HEK293 (cell line): ENCODE data around the gene HS1BP3.

Source experiments
- CTCF ChIP-seq: fragments of 450-650 bp; formaldehyde crosslinking; IDR thresholded peaks from 2 replicates; pipeline ENCODE4 v1.5.1; 2016; ENCODE audit warnings: missing biosample characterization, missing genetic modification characterization
- ELK4 ChIP-seq: IDR thresholded peaks from 2 replicates; pipeline ENCODE4 v1.6.1; 2011; ENCODE audit warnings: mild to moderate bottlenecking, low read depth, low read length, borderline replicate concordance
- TRIM28 ChIP-seq: IDR thresholded peaks from 2 replicates; pipeline ENCODE4 v1.6.1; 2011; ENCODE audit warnings: low read length, control low read depth, borderline replicate concordance
- ZNF274 ChIP-seq, 2 experiments: fragments of 200-500 bp in 1 of 2; fragments of 450-650 bp in 1 of 2; sonication (Bioruptor generic) in 1 of 2; formaldehyde crosslinking in 1 of 2; IDR thresholded peaks; 2 replicates each; pipeline versions ENCODE4 v1.5.1 to v1.6.1; 2014 to 2016; ENCODE audit warnings: borderline replicate concordance in 1 of 2, inconsistent platforms in 1 of 2, low read length in 1 of 2, missing biosample characterization in 1 of 2, missing genetic modification characterization in 1 of 2
- ZNF335 ChIP-seq: fragments of 450-650 bp; formaldehyde crosslinking; conservative IDR thresholded peaks from 2 replicates; pipeline ENCODE4 v1.5.1; 2016; ENCODE audit warnings: missing biosample characterization, missing genetic modification characterization
- ZNF530 ChIP-seq: fragments of 450-650 bp; formaldehyde crosslinking; IDR thresholded peaks from 2 replicates; pipeline ENCODE4 v1.5.1; 2016; ENCODE audit warnings: low read depth, missing biosample characterization, missing genetic modification characterization
- ZNF626 ChIP-seq: fragments of 450-650 bp; sonication (Bioruptor Pico); formaldehyde crosslinking; IDR thresholded peaks from 2 replicates; pipeline ENCODE4 v1.5.1; 2018; ENCODE audit warnings: missing biosample characterization, missing genetic modification characterization, inconsistent platforms

- TF ChIP-seq CTCF (tag by site-specific recombination) (no peak), ZNF530 (tag by site-specific recombination) (no peak), ELK4 (no peak), TRIM28 (no peak), ZNF274 (IDR thresholded peaks at IDR 0.05; ENCODE audit: low read length) (no peak), ZNF274 (tag by site-specific recombination; IDR thresholded peaks at IDR 0.05; ENCODE audit: borderline replicate concordance) (no peak), ZNF626 (no peak), ZNF335 (tag by site-specific recombination) (no peak)
Measured at GRCh38 chr2:20612925-20613916, 37.7 kb downstream of the HS1BP3 start.
